HG03521 (cell line): Measurements from ENCODE around the gene ATG101.

Source experiments
- ATAC-seq: cut with Tn5 transposase; IDR thresholded peaks from one replicate; pipeline ENCODE4 v1.9.1; 2021; ENCODE audit warnings: mild to moderate bottlenecking, moderate library complexity; ENCODE audit not compliant: unreplicated experiment

Gene ATG101

GRCh38 chr12:52041695-52042123 is 28.1 kb upstream of the ATG101 start:
- no peak for ATAC-seq

- ATAC-seq, result no peak
Measured at GRCh38 chr12:52042706-52043385, 26.9 kb upstream of the ATG101 start.

- no peak for ATAC-seq
Measured at GRCh38 chr12:52043386-52044212, 26.2 kb upstream of the ATG101 start.

GRCh38 chr12:52044292-52044983 is 25.3 kb upstream of the ATG101 start:
- no peak for ATAC-seq

- no peak for ATAC-seq
Measured at GRCh38 chr12:52045794-52046199, 24.0 kb upstream of the ATG101 start.

GRCh38 chr12:52046859-52047258 is 22.9 kb upstream of the ATG101 start:
- no peak for ATAC-seq

- ATAC-seq, result no peak
Measured at GRCh38 chr12:52049286-52049685, 20.5 kb upstream of the ATG101 start.

- no peak for ATAC-seq
Measured at GRCh38 chr12:52049688-52050087, 20.1 kb upstream of the ATG101 start.

- ATAC-seq, result no peak
Measured at GRCh38 chr12:52050116-52050757, 19.5 kb upstream of the ATG101 start.

GRCh38 chr12:52050758-52051541 is 18.8 kb upstream of the ATG101 start, which contains the start of gene NR4A1:
Gene NR4A1, plus strand, starts transcription at chr12:52051442. Its CDS starts 2,887 bp downstream, at chr12:52054329.
- ATAC-seq, result peak; percentile 82

GRCh38 chr12:52052468-52053186 is 17.2 kb upstream of the ATG101 start:
- ATAC-seq, result no peak

GRCh38 chr12:52053536-52054209 is 16.1 kb upstream of the ATG101 start:
- ATAC-seq, result no peak

- no peak for ATAC-seq
Measured at GRCh38 chr12:52054231-52054832, 15.4 kb upstream of the ATG101 start.

- no peak for ATAC-seq
Measured at GRCh38 chr12:52054833-52055730, 14.7 kb upstream of the ATG101 start.

- ATAC-seq, result no peak
Measured at GRCh38 chr12:52055731-52056711, 13.8 kb upstream of the ATG101 start.
